Endothelial cell (in vitro differentiated cells): ENCODE results near the gene RASSF1. TPM values are rescaled to one million over a fixed set of nuclear protein-coding genes. Genes with fewer than 3 reads are reported as not detected.

Experiments
- DNase-seq: peaks from one replicate; pipeline ENCODE4 v3.0.0; 2021; ENCODE audit warnings: low spot score
- H3K27ac Mint-ChIP-seq: one replicate; pipeline ENCODE4 v1.8.0; 2021; ENCODE audit warnings: mixed read lengths, inconsistent platforms; ENCODE audit not compliant: unreplicated experiment
- H3K27me3 Mint-ChIP-seq: one replicate; pipeline ENCODE4 v1.8.0; 2021; ENCODE audit warnings: mild to moderate bottlenecking, moderate library complexity, mixed read lengths, inconsistent platforms; ENCODE audit not compliant: unreplicated experiment
- H3K36me3 Mint-ChIP-seq: one replicate; pipeline ENCODE4 v1.8.0; 2021; ENCODE audit warnings: mild to moderate bottlenecking, low read depth, mixed read lengths, inconsistent platforms; ENCODE audit not compliant: unreplicated experiment
- H3K4me1 Mint-ChIP-seq: one replicate; pipeline ENCODE4 v1.8.0; 2021; ENCODE audit warnings: mild to moderate bottlenecking, mixed read lengths, inconsistent platforms; ENCODE audit not compliant: unreplicated experiment
- H3K4me3 Mint-ChIP-seq: one replicate; pipeline ENCODE4 v1.8.0; 2021; ENCODE audit warnings: mild to moderate bottlenecking, mixed read lengths, inconsistent platforms; ENCODE audit not compliant: unreplicated experiment
- H3K9me3 Mint-ChIP-seq: one replicate; pipeline ENCODE4 v1.8.0; 2021; ENCODE audit warnings: mixed read lengths, inconsistent platforms; ENCODE audit not compliant: unreplicated experiment
- CTCF ChIP-seq: fragments of 200-600 bp; sonication (generic); IDR thresholded peaks from one replicate; pipeline ENCODE4 v1.5.0; 2021; ENCODE audit warnings: antibody characterized with exemption; ENCODE audit not compliant: unreplicated experiment
- total RNA-seq: library from RNA; stranded (reverse); fragmentation: NEBNext Ultra II Directional; extraction: Animal tissue kit (Norgen Biotek cat#: 25700); gene quantifications from one replicate; pipeline ENCODE4 v1.2.1, GENCODE V29; 2021; ENCODE audit not compliant: unreplicated experiment

The RASSF1 gene
- total RNA-seq, 1 donor from 2014 or later = 14.8 TPM

- DNase-seq = no peak
- H3K27ac Mint-ChIP-seq = peak overlapping the region; percentile 97
- no peaks in the 10 kb centered on the region for H3K9me3 Mint-ChIP-seq
- no peak for TF ChIP-seq CTCF
- peaks cover 12% of the 10 kb centered on the region for H3K27me3 Mint-ChIP-seq
- H3K36me3 Mint-ChIP-seq = peaks cover 12% of the 10 kb centered on the region
- peak overlapping the region; percentile 10 for H3K4me3 Mint-ChIP-seq
- H3K4me1 Mint-ChIP-seq = peaks cover 37% of the 10 kb centered on the region
These were observed 15.5 kb downstream of the RASSF1 start for GRCh38 chr3:50325113-50325480.

GRCh38 chr3:50324351-50325112 lies 16.1 kb downstream of the RASSF1 start:
- H3K9me3 Mint-ChIP-seq = no peaks in the 10 kb centered on the region
- peak overlapping the region; percentile 92 for H3K4me3 Mint-ChIP-seq
- peaks cover 18% of the 10 kb centered on the region for H3K27me3 Mint-ChIP-seq
- H3K27ac Mint-ChIP-seq = peak overlapping the region; percentile 97
- peak; percentile 90 for DNase-seq
- peaks cover 17% of the 10 kb centered on the region for H3K36me3 Mint-ChIP-seq
- peaks cover 43% of the 10 kb centered on the region for H3K4me1 Mint-ChIP-seq
- peak; percentile 86 for TF ChIP-seq CTCF

- H3K27me3 Mint-ChIP-seq = peaks cover 24% of the 10 kb centered on the region
- no peaks in the 10 kb centered on the region for H3K9me3 Mint-ChIP-seq
- peaks cover 51% of the 10 kb centered on the region for H3K4me1 Mint-ChIP-seq
- H3K36me3 Mint-ChIP-seq = peaks cover 25% of the 10 kb centered on the region
- peak overlapping the region; percentile 97 for H3K27ac Mint-ChIP-seq
- peak; percentile 70 for DNase-seq
- no peak for TF ChIP-seq CTCF
- peak overlapping the region; percentile 92 for H3K4me3 Mint-ChIP-seq
These were observed 16.9 kb downstream of the RASSF1 start for GRCh38 chr3:50323614-50324199.

GRCh38 chr3:50323092-50323600 lies 17.5 kb downstream of the RASSF1 start:
- Mint-ChIP-seq H3K27ac (peak overlapping the region; percentile 97), H3K4me3 (peak overlapping the region; percentile 92), H3K4me1 (peaks cover 53% of the 10 kb centered on the region), H3K27me3 (peaks cover 25% of the 10 kb centered on the region), H3K36me3 (peaks cover 29% of the 10 kb centered on the region), H3K9me3 (no peaks in the 10 kb centered on the region)
- DNase-seq = peak; percentile 63
- no peak for TF ChIP-seq CTCF
